Measurements from ENCODE around the gene HDAC9. TPM values are rescaled to one million over a fixed set of nuclear protein-coding genes. Genes with fewer than 3 reads are reported as not detected.

The HDAC9 gene
- total RNA-seq, 4 donors from 2014 or later = 3.4 to 7.2 (median 4.5) TPM

DNA sequence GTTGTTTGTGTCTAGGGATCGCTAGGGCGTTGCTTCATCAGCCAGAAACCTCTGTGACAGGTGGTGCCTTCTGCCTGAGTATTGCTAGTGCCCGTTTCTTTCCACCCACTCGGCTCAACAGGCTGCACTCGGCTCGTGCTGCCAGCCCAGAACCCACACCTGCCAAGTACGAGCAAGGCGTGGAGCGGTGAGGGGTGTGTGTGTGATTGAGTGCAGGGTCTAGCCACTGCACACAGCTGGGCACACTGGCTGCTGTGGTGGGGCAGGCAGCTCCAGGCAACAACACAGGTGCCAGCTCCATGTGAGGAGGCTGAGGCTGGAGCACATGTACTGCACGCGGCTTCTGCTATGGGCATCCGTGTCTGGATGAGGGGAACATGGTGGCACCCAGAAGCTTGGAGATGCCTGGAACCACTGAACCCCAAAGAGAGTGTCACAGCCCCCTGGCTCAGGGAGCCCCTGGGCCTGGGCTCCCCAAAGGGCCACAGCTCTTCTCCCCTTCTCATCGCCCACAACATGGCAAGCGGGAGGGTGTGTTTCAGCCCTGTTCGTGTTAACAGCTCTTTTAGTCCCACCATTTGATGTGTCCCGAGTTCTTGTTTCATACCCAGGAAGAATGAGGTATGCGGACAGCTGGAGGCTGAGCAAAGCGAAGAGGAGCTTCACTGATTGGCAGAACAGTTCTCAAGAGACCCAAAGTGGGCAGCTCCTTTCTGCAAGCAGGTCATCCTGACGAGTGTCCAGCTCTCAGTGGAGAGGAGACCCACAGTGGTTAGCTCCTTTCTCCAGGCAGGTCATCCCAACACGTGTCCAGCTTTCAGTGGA, 78.1 kb downstream of the HDAC9 start:
- no peak for TF ChIP-seq POLR2A (IDR thresholded peaks at IDR 0.05)
- TF ChIP-seq, protein P1, sequence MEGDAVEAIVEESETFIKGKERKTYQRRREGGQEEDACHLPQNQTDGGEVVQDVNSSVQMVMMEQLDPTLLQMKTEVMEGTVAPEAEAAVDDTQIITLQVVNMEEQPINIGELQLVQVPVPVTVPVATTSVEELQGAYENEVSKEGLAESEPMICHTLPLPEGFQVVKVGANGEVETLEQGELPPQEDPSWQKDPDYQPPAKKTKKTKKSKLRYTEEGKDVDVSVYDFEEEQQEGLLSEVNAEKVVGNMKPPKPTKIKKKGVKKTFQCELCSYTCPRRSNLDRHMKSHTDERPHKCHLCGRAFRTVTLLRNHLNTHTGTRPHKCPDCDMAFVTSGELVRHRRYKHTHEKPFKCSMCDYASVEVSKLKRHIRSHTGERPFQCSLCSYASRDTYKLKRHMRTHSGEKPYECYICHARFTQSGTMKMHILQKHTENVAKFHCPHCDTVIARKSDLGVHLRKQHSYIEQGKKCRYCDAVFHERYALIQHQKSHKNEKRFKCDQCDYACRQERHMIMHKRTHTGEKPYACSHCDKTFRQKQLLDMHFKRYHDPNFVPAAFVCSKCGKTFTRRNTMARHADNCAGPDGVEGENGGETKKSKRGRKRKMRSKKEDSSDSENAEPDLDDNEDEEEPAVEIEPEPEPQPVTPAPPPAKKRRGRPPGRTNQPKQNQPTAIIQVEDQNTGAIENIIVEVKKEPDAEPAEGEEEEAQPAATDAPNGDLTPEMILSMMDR (IDR thresholded peaks at IDR 0.05) = no peak
- no peak for TF ChIP-seq POLR2AphosphoS5 (IDR thresholded peaks at IDR 0.05)
- no peak for TF ChIP-seq EP300 (IDR thresholded peaks at IDR 0.05)
- 84% methylated on average over 17 of the region's 20 CpGs for WGBS
- H3K4me1 ChIP-seq = peaks cover 4% of the 10 kb centered on the region
- no peak overlapping the region for H3K4me3 ChIP-seq
- H3K36me3 ChIP-seq = no peaks in the 10 kb centered on the region
- DNase-seq (ENCODE audit: low spot score in 2 of 2) = no peak
- no peaks in the 10 kb centered on the region for H3K27me3 ChIP-seq
- no peaks in the 10 kb centered on the region for H3K9me3 ChIP-seq
- H3K27ac ChIP-seq = no peak overlapping the region

DNA sequence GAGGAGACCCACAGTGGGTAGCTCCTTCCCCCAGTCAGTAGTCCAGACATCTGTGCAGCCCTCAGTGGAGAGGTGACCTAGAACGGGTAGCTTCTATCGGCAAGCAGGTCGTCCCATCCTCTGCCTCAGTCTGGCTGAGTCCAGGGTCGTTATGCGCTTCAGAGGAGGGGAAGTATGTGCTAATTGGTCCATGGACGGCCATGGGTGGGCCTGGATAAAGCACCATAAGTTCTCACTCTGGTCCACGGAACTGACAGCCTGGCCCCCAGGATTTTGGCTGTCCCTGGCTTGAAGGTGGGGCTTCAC, 78.6 kb downstream of the HDAC9 start:
- TF ChIP-seq POLR2AphosphoS5 (IDR thresholded peaks at IDR 0.05) (no peak), POLR2A (IDR thresholded peaks at IDR 0.05) (no peak)
- TF ChIP-seq, protein P1 (IDR thresholded peaks at IDR 0.05) = no peak
- Histone ChIP-seq H3K27me3 (no peaks in the 10 kb centered on the region), H3K9me3 (no peaks in the 10 kb centered on the region), H3K36me3 (no peaks in the 10 kb centered on the region), H3K4me1 (peaks cover 4% of the 10 kb centered on the region), H3K27ac (no peak overlapping the region), H3K4me3 (no peak overlapping the region)
- no peak for DNase-seq (ENCODE audit: low spot score in 2 of 2)
- WGBS = 93% methylated on average over 7 of the region's 7 CpGs

DNA sequence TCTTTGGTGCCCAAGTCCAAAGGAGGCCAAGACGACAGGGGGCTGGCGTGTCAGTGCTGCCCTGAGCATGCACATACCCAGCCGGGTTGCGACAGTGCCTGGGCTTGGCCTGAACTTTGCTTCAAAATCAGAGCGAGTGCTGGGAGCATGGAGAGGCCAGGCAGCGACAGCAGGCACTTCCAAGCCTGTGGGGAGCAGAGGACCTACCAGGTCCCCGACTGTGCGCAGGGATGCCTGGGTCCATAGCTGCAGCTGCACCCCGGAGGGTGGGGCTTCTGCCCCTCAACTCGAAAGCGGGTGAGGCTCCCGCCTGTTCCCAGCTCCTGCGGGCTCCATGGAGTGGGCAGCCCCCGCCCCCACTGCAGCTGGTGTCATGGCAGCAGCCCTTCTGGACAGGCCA, 79.1 kb downstream of the HDAC9 start:
- 82% methylated on average over 6 of the region's 14 CpGs for WGBS
- no peaks in the 10 kb centered on the region for H3K27me3 ChIP-seq
- no peak overlapping the region for H3K27ac ChIP-seq
- no peak for TF ChIP-seq EP300 (IDR thresholded peaks at IDR 0.05)
- TF ChIP-seq, protein P1 (IDR thresholded peaks at IDR 0.05) = no peak
- no peak for TF ChIP-seq POLR2A (IDR thresholded peaks at IDR 0.05)
- H3K4me1 ChIP-seq = peaks cover 4% of the 10 kb centered on the region
- no peaks in the 10 kb centered on the region for H3K36me3 ChIP-seq
- no peak overlapping the region for H3K4me3 ChIP-seq
- no peaks in the 10 kb centered on the region for H3K9me3 ChIP-seq
- DNase-seq (ENCODE audit: low spot score in 2 of 2) = no peak

DNA sequence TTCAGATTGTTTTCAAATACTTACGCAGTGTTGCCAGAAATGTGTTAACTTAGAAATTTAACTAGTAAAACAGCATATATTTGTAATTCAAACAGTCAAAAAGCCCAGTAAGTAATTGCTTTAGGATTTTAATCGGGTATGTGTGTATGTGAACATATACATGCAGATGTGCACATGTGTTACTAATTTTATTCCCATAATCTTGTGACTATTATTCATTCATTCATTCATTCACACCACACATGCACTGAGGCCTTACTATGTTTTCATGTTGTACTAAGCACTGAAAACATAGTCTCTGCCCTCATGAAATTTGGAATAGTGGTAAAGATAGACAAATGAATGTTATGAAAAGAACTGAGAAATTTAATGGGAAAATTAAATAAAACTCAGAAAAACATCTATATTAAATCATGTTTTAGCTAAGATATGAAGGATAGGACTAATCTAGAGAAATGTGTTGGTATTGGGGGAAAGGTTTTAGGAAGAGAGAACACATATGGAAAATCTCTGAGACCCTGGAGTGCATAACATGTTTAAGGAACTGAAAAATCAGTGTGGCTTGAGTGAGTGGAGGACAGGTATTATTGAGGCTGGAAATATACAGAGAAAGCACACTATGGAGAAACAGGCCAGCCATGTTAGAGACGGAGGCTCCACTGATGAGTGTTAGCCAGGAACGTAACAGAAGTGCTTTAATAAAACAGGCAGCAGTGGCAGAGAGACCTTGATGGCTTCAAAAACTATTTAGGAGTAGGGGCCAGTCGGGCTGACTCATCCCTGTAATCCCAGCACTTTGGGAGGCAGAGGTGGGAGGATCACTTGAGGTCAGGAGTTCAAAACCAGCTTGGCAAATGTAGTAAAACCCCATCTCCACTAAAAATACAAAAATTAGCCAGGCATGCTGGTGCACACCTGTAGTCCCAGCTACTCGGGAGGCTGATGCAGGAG, 80.3 kb downstream of the HDAC9 start:
- no peak overlapping the region for H3K27ac ChIP-seq
- H3K27me3 ChIP-seq = no peaks in the 10 kb centered on the region
- H3K9me3 ChIP-seq = no peaks in the 10 kb centered on the region

More for the DNA sequence above, 80.3 kb downstream of the HDAC9 start:
- TF ChIP-seq, protein P1 (IDR thresholded peaks at IDR 0.05) = no peak
- TF ChIP-seq POLR2AphosphoS5 (IDR thresholded peaks at IDR 0.05) (no peak), POLR2A (IDR thresholded peaks at IDR 0.05) (no peak), EP300 (IDR thresholded peaks at IDR 0.05) (no peak)
- H3K4me3 ChIP-seq = no peak overlapping the region
- H3K4me1 ChIP-seq = no peaks in the 10 kb centered on the region
- WGBS = 92% methylated on average over 6 of the region's 6 CpGs
- H3K36me3 ChIP-seq = no peaks in the 10 kb centered on the region
- no peak for DNase-seq (ENCODE audit: low spot score in 2 of 2)
